BLaER1 treated with 17β-estradiol and CSF1 and Interleukin-3, amounts not matched to agents 10 nM and 100 nM (cell line): ENCODE measurements around the gene ZNF680.

Experiments
- H3K27ac ChIP-seq, 11 experiments: shearing (Covaris generic); formaldehyde crosslinking; 2 replicates each; pipeline ENCODE4 v1.8.1; 2022
- H3K27me3 ChIP-seq, 11 experiments: shearing (Covaris generic); formaldehyde crosslinking; 2 replicates each; pipeline ENCODE4 v1.8.1; 2022
- H3K36me3 ChIP-seq, 11 experiments: shearing (Covaris generic); formaldehyde crosslinking; 2 replicates each; pipeline ENCODE4 v1.8.1; 2022
- H3K4me1 ChIP-seq, 10 experiments: shearing (Covaris generic); formaldehyde crosslinking; 2 replicates each; pipeline ENCODE4 v1.8.1; 2022
- H3K4me2 ChIP-seq, 11 experiments: shearing (Covaris generic); formaldehyde crosslinking; 2 replicates each; pipeline ENCODE4 v1.8.1; 2022
- H3K4me3 ChIP-seq, 10 experiments: shearing (Covaris generic); formaldehyde crosslinking; 2 replicates each; pipeline ENCODE4 v1.8.1; 2022
- H3K9ac ChIP-seq, 11 experiments: shearing (Covaris generic); formaldehyde crosslinking; 2 replicates each; pipeline ENCODE4 v1.8.1; 2022
- H3K9me3 ChIP-seq, 11 experiments: shearing (Covaris generic); formaldehyde crosslinking; replicated peaks in 1 of 11; 2 replicates each; pipeline ENCODE4 v1.8.1; 2022
- H4K20me1 ChIP-seq, 11 experiments: shearing (Covaris generic); formaldehyde crosslinking; 2 replicates each; pipeline ENCODE4 v1.8.1; 2022
- Cebpa-rat ChIP-seq, 11 experiments: shearing (Covaris generic); IDR thresholded peaks; 2 replicates each; pipeline ENCODE4 v1.8.1; 2022

ZNF680 gene

GRCh38 chr7:64494912-64495461 lies 67.9 kb downstream of the ZNF680 start:
- Histone ChIP-seq H3K9ac (no peak overlapping the region), H3K4me3 (no peak overlapping the region), H3K4me1 (no peaks in the 10 kb centered on the region), H3K36me3 (peaks cover 0 to 16% (median 0%) of the 10 kb centered on the region in 11 experiments; a peak in 3 of 22 replicates), H3K27ac (no peak overlapping the region), H3K4me2 (no peak overlapping the region), H4K20me1 (no peaks in the 10 kb centered on the region), H3K9me3 (peaks cover 26 to 59% (median 40%) of the 10 kb centered on the region in 11 experiments; a peak in 20 of 22 replicates), H3K27me3 (no peaks in the 10 kb centered on the region)
- no peak for TF ChIP-seq Cebpa-rat (IDR thresholded peaks at IDR 0.05)

- H3K27ac ChIP-seq, result no peak overlapping the region
- no peak overlapping the region for H3K4me2 ChIP-seq
- no peaks in the 10 kb centered on the region for H3K27me3 ChIP-seq
- no peak overlapping the region for H3K9ac ChIP-seq
- peaks cover 49 to 90% (median 64%) of the 10 kb centered on the region in 11 experiments for H3K9me3 ChIP-seq
- no peak overlapping the region for H3K4me3 ChIP-seq
- H3K36me3 ChIP-seq, result no peaks in the 10 kb centered on the region
- no peaks in the 10 kb centered on the region for H3K4me1 ChIP-seq
- TF ChIP-seq Cebpa-rat (IDR thresholded peaks at IDR 0.05), result no peak
- no peaks in the 10 kb centered on the region for H4K20me1 ChIP-seq
These were observed 77.2 kb downstream of the ZNF680 start for GRCh38 chr7:64485623-64486022.
